SU-DHL-6 (cell line): ENCODE results near the gene BCL2.

ENCODE experiments used
- H2AFZ ChIP-seq: fragments of 200-600 bp; sonication (generic); 2 replicates; pipeline ENCODE4 v1.6.1; 2014; ENCODE audit warnings: low read depth, mild to moderate bottlenecking, moderate library complexity, mixed read lengths, antibody characterized with exemption, low read length; ENCODE audit not compliant: severe bottlenecking
- H3F3A ChIP-seq: fragments of 200-600 bp; shearing (Covaris generic); 2 replicates; pipeline ENCODE4 v1.6.0; 2016; ENCODE audit warnings: antibody characterized with exemption, mild to moderate bottlenecking; ENCODE audit not compliant: insufficient read depth
- H3K27ac ChIP-seq: fragments of 200-600 bp; sonication (generic); 2 replicates; pipeline ENCODE4 v1.5.1; 2016; ENCODE audit warnings: low read depth, mild to moderate bottlenecking, low read length, moderate library complexity, mixed read lengths
- H3K27me3 ChIP-seq: fragments of 200-600 bp; sonication (generic), shearing (Covaris generic); 2 replicates; pipeline ENCODE4 v1.6.0; 2014; ENCODE audit warnings: mild to moderate bottlenecking, low read length
- H3K36me3 ChIP-seq: fragments of 200-600 bp; sonication (generic); 2 replicates; pipeline ENCODE4 v1.6.1; 2014; ENCODE audit warnings: mild to moderate bottlenecking, low read length, mixed read lengths
- H3K4me2 ChIP-seq: fragments of 300-600, 200-600 bp; shearing (Covaris generic), sonication (generic); 2 replicates; pipeline ENCODE4 v1.6.0; 2014; ENCODE audit warnings: low read length, low read depth, mild to moderate bottlenecking; ENCODE audit not compliant: poor library complexity, severe bottlenecking
- H3K4me3 ChIP-seq: fragments of 200-600 bp; sonication (generic); 2 replicates; pipeline ENCODE4 v1.5.1; 2014; ENCODE audit warnings: antibody characterized with exemption, low read length, mild to moderate bottlenecking, mixed read lengths; ENCODE audit not compliant: insufficient read depth, poor library complexity, severe bottlenecking
- H3K79me2 ChIP-seq: fragments of 200-600 bp; sonication (generic); 2 replicates; pipeline ENCODE4 v1.6.1; 2014; ENCODE audit warnings: mild to moderate bottlenecking, low read length, moderate library complexity; ENCODE audit not compliant: insufficient read depth
- H3K9ac ChIP-seq: fragments of 200-600 bp; sonication (generic); 2 replicates; pipeline ENCODE4 v1.7.0; 2014; ENCODE audit warnings: mild to moderate bottlenecking, low read length
- H3K9me2 ChIP-seq: fragments of 200-600 bp; sonication (generic); replicated peaks from 2 replicates; pipeline ENCODE4 v1.6.1; 2014; ENCODE audit warnings: low read length; ENCODE audit not compliant: insufficient read depth
- H3K9me3 ChIP-seq: fragments of 200-600 bp; sonication (generic); 2 replicates; pipeline ENCODE4 v1.6.1; 2014; ENCODE audit warnings: low read length, mixed read lengths; ENCODE audit not compliant: insufficient read depth
- H4K20me1 ChIP-seq: fragments of 200-600 bp; sonication (generic); 2 replicates; pipeline ENCODE4 v1.6.1; 2014; ENCODE audit warnings: low read depth, mild to moderate bottlenecking, antibody characterized with exemption, low read length, moderate library complexity, mixed read lengths
- EZH2phosphoT487 ChIP-seq: fragments of 200-600 bp; sonication (generic), shearing (Covaris generic); conservative IDR thresholded peaks from 2 replicates; pipeline ENCODE4 v1.6.1; 2018; ENCODE audit warnings: mild to moderate bottlenecking, antibody characterized with exemption, low read length, moderate library complexity, mixed read lengths
- TF ChIP-seq, protein P1 (sequence below): fragments of 200-600 bp; sonication (generic); IDR thresholded peaks from one replicate; pipeline ENCODE4 v1.5.1; 2017; ENCODE audit warnings: antibody characterized with exemption, mild to moderate bottlenecking, low read length, moderate library complexity; ENCODE audit not compliant: insufficient read depth, poor library complexity, severe bottlenecking

The BCL2 gene

DNA sequence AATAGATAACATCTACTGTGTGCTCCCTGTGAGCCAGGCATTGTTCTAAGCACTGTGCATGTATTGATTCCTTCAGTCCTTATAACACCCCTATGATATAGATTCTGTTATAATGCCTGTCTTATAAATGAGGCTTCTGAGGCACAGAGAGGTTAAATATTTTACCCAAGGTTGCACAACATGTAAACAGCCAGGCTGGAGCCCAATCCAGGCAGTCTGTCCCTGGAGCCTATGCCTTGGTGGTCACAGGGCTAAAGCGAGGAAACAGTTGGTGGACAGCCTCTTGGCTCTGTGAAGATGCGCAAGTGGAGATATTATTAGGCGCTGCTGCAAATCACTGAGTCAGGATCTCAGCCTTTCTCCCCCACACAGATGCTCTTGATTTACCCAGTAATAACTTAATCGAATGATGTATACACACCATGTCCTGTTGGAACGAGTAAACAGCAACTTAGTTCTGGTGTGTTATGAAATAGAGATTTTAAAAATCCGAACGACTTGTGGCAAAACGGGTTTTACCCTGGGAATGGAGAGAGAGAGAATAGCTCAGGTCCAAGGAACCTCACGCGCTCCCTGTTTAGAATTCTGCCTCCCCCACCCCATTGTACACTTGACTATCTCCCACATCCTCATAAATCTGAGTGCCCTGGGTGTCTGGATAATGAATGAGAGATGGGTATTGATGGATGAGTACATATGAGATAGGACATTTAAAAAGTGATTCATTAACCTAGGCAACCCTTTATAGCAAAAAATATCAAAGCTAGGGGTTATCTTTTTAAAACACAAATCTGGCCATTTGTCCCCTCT lies 231.9 kb downstream of the BCL2 start:
- Histone ChIP-seq H4K20me1 (no peaks in the 10 kb centered on the region), H3K36me3 (no peaks in the 10 kb centered on the region), H3K9me2 (no peaks in the 10 kb centered on the region), H2AFZ (no peak overlapping the region), H3K4me2 (no peak overlapping the region), H3K79me2 (no peaks in the 10 kb centered on the region), H3K27me3 (no peaks in the 10 kb centered on the region), H3K4me3 (no peak overlapping the region), H3K9ac (no peak overlapping the region), H3F3A (no peaks in the 10 kb centered on the region), H3K9me3 (no peaks in the 10 kb centered on the region), H3K27ac (no peak overlapping the region)
- TF ChIP-seq, protein P1, sequence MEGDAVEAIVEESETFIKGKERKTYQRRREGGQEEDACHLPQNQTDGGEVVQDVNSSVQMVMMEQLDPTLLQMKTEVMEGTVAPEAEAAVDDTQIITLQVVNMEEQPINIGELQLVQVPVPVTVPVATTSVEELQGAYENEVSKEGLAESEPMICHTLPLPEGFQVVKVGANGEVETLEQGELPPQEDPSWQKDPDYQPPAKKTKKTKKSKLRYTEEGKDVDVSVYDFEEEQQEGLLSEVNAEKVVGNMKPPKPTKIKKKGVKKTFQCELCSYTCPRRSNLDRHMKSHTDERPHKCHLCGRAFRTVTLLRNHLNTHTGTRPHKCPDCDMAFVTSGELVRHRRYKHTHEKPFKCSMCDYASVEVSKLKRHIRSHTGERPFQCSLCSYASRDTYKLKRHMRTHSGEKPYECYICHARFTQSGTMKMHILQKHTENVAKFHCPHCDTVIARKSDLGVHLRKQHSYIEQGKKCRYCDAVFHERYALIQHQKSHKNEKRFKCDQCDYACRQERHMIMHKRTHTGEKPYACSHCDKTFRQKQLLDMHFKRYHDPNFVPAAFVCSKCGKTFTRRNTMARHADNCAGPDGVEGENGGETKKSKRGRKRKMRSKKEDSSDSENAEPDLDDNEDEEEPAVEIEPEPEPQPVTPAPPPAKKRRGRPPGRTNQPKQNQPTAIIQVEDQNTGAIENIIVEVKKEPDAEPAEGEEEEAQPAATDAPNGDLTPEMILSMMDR = no peak
- TF ChIP-seq EZH2phosphoT487 = no peak

DNA sequence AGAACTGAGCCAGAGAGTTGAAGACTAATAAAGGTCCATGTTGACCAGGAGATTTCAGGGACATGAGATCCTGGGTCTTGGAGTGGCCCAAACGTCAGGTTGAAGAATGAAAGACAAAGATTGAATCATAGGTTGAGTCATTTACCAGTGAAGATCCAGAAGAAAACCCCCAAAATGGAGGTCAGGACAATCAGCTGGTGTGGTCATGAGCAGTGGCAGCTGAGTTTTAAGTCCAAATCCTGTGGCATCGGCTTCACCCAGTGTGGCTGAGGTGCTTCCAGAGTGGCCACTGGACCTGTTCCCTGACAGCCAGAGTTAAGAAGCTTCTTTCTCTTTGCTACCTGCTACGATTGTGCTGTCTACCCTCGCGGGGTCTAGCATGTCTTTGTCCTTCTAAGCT lies 234.0 kb downstream of the BCL2 start:
- Histone ChIP-seq H3K4me2 (no peak overlapping the region), H3F3A (no peaks in the 10 kb centered on the region), H3K9ac (no peak overlapping the region), H3K27me3 (no peaks in the 10 kb centered on the region), H4K20me1 (no peaks in the 10 kb centered on the region), H3K36me3 (no peaks in the 10 kb centered on the region), H3K9me3 (no peaks in the 10 kb centered on the region), H2AFZ (no peak overlapping the region), H3K4me3 (no peak overlapping the region), H3K79me2 (no peaks in the 10 kb centered on the region), H3K27ac (no peak overlapping the region), H3K9me2 (no peaks in the 10 kb centered on the region)
- TF ChIP-seq, protein P1 = no peak
- TF ChIP-seq EZH2phosphoT487 = no peak

DNA sequence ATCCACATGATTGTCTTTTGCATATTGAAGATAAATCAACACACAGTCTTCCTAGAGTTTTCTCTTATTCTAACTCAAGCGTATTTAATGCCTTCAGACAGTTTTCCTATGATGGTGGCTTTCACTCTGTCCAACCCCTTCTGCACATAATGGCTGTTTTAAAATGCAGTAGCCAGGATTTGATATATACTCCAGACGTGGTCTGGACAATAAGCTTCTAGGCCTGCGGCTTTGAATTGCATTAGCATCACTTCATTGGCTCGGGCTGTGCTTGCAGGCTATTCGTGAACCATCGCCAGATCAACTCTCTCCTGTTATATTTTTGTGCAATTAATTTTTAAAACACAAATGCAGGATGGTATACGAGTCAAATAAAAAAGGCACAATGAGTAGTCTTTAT lies 235.3 kb downstream of the BCL2 start:
- Histone ChIP-seq H3K9me3 (no peaks in the 10 kb centered on the region), H3K9ac (no peak overlapping the region), H3K4me3 (no peak overlapping the region), H4K20me1 (no peaks in the 10 kb centered on the region), H3F3A (no peaks in the 10 kb centered on the region), H3K9me2 (no peaks in the 10 kb centered on the region), H3K4me2 (no peak overlapping the region), H3K27me3 (no peaks in the 10 kb centered on the region), H3K27ac (no peak overlapping the region), H3K36me3 (no peaks in the 10 kb centered on the region), H2AFZ (no peak overlapping the region), H3K79me2 (no peaks in the 10 kb centered on the region)
- TF ChIP-seq EZH2phosphoT487 = no peak
- TF ChIP-seq, protein P1 = no peak
